Lower lobe of right lung (tissue), 2 donors: ENCODE data around the gene MTCL1. TPM values are rescaled to one million over a fixed set of nuclear protein-coding genes. Genes with fewer than 3 reads are reported as not detected.

Experiments
- ATAC-seq, 2 donors: fragments of 200-7000 bp; cut with Tn5 transposase; one replicate each; pipeline ENCODE4 v1.9.1; 2020 to 2022; ENCODE audit warnings: mild to moderate bottlenecking in 2 of 2, moderate library complexity in 2 of 2
- DNase-seq: peaks from one replicate; pipeline ENCODE4 v3.0.0-alpha.2; 2020
- H3K27ac ChIP-seq: fragments of 200-600 bp; one replicate; pipeline ENCODE4 v1.8.0; 2022
- H3K27me3 ChIP-seq: fragments of 200-600 bp; one replicate; pipeline ENCODE4 v1.8.0; 2022; ENCODE audit warnings: low read depth
- H3K36me3 ChIP-seq: fragments of 200-600 bp; one replicate; pipeline ENCODE4 v1.8.0; 2022; ENCODE audit warnings: mild to moderate bottlenecking
- H3K4me1 ChIP-seq: fragments of 200-600 bp; one replicate; pipeline ENCODE4 v1.8.0; 2022
- H3K4me3 ChIP-seq: fragments of 200-600 bp; one replicate; pipeline ENCODE4 v1.8.0; 2022; ENCODE audit warnings: mild to moderate bottlenecking
- H3K9me3 ChIP-seq: fragments of 200-600 bp; one replicate; pipeline ENCODE4 v1.8.0; 2022
- CTCF ChIP-seq: fragments of 200-600 bp; IDR thresholded peaks from one replicate; pipeline ENCODE4 v1.8.0; 2022; ENCODE audit warnings: antibody characterized with exemption, mild to moderate bottlenecking
- intact Hi-C: fragments of 100-400 bp; cut with DNase I; formaldehyde crosslinking; loops from one replicate; pipeline ENCODE4 v1.11.0; 2022
- total RNA-seq: library from RNA; stranded (reverse); fragmentation: NEBNext Ultra II Directional; extraction: Animal tissue kit (Norgen Biotek cat#: 25700); gene quantifications from one replicate; pipeline ENCODE4 v1.2.1, GENCODE V29; 2021
- donor health status: DM: no; HTN: yes; CAD: no; lungs with severe emphysema.

MTCL1 gene
- total RNA-seq, 1 donor from 2014 or later = 7.9 TPM

- H3K4me3 ChIP-seq = no peak overlapping the region
- H3K27ac ChIP-seq = no peak overlapping the region
- H3K36me3 ChIP-seq = no peaks in the 10 kb centered on the region
- ATAC-seq = no peak
- no peak for TF ChIP-seq CTCF
- DNase-seq = no peak
- intact Hi-C loops = no loop called here
- H3K9me3 ChIP-seq = no peaks in the 10 kb centered on the region
- H3K4me1 ChIP-seq = no peaks in the 10 kb centered on the region
- no peaks in the 10 kb centered on the region for H3K27me3 ChIP-seq
Measured at GRCh38 chr18:8667846-8668245, 37.5 kb upstream of the MTCL1 start.

- intact Hi-C loops = no loop called here
Measured at GRCh38 chr18:8668381-8668780, 37.0 kb upstream of the MTCL1 start.

GRCh38 chr18:8669571-8669970, 35.8 kb upstream of the MTCL1 start:
- TF ChIP-seq CTCF = no peak
- H3K4me3 ChIP-seq = no peak overlapping the region
- intact Hi-C loops = no loop called here
- no peaks in the 10 kb centered on the region for H3K9me3 ChIP-seq
- H3K36me3 ChIP-seq = no peaks in the 10 kb centered on the region
- DNase-seq (no peak), ATAC-seq (no peak)
- H3K27me3 ChIP-seq = no peaks in the 10 kb centered on the region
- H3K4me1 ChIP-seq = no peaks in the 10 kb centered on the region
- no peak overlapping the region for H3K27ac ChIP-seq

More at GRCh38 chr18:8668381-8668780, 37.0 kb upstream of the MTCL1 start:
- H3K4me3 ChIP-seq = no peak overlapping the region
- no peaks in the 10 kb centered on the region for H3K4me1 ChIP-seq
- H3K36me3 ChIP-seq = no peaks in the 10 kb centered on the region
- ATAC-seq (no peak), DNase-seq (no peak)
- H3K9me3 ChIP-seq = no peaks in the 10 kb centered on the region
- no peaks in the 10 kb centered on the region for H3K27me3 ChIP-seq
- no peak overlapping the region for H3K27ac ChIP-seq
- TF ChIP-seq CTCF = no peak

- intact Hi-C loops = no loop called here
- no peak overlapping the region for H3K27ac ChIP-seq
- no peaks in the 10 kb centered on the region for H3K27me3 ChIP-seq
- no peak for TF ChIP-seq CTCF
- ATAC-seq (no peak), DNase-seq (no peak)
- no peaks in the 10 kb centered on the region for H3K36me3 ChIP-seq
- no peaks in the 10 kb centered on the region for H3K4me1 ChIP-seq
- H3K4me3 ChIP-seq = no peak overlapping the region
- no peaks in the 10 kb centered on the region for H3K9me3 ChIP-seq
Measured at GRCh38 chr18:8673256-8674209, 31.8 kb upstream of the MTCL1 start.

- no peaks in the 10 kb centered on the region for H3K27me3 ChIP-seq
- H3K36me3 ChIP-seq = no peaks in the 10 kb centered on the region
- TF ChIP-seq CTCF = no peak
- DNase-seq (no peak), ATAC-seq (no peak)
- H3K9me3 ChIP-seq = no peaks in the 10 kb centered on the region
- H3K4me1 ChIP-seq = no peaks in the 10 kb centered on the region
- H3K4me3 ChIP-seq = no peak overlapping the region
- intact Hi-C loops = no loop called here
- H3K27ac ChIP-seq = no peak overlapping the region
Measured at GRCh38 chr18:8675057-8675456, 30.3 kb upstream of the MTCL1 start.
